Measurements from ENCODE around the gene EYA4.

DNA sequence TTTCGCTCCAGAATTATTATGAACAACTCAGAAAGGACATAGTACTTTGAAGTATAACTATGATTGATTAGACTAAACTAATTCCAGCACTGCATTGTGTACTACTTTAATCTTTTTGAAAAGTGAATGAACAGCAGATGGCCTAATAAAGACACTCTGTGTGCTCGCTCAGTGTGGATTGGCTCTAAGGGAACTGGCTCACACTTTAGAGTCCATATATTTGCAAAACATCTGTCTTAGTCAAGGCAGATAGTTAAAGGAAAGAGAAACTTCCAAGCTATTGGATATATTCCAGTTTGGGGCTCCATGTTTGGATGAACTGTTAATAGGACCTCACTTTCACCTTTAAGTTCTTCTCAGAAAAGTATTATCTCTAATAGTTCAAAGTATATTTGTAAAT is 218.9 kb downstream of the EYA4 start:
- TF ChIP-seq, protein P1, sequence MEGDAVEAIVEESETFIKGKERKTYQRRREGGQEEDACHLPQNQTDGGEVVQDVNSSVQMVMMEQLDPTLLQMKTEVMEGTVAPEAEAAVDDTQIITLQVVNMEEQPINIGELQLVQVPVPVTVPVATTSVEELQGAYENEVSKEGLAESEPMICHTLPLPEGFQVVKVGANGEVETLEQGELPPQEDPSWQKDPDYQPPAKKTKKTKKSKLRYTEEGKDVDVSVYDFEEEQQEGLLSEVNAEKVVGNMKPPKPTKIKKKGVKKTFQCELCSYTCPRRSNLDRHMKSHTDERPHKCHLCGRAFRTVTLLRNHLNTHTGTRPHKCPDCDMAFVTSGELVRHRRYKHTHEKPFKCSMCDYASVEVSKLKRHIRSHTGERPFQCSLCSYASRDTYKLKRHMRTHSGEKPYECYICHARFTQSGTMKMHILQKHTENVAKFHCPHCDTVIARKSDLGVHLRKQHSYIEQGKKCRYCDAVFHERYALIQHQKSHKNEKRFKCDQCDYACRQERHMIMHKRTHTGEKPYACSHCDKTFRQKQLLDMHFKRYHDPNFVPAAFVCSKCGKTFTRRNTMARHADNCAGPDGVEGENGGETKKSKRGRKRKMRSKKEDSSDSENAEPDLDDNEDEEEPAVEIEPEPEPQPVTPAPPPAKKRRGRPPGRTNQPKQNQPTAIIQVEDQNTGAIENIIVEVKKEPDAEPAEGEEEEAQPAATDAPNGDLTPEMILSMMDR (IDR thresholded peaks at IDR 0.05), result no peak
- TF ChIP-seq POLR2AphosphoS5 (IDR thresholded peaks at IDR 0.05) (no peak), POLR2A (IDR thresholded peaks at IDR 0.05) (no peak)
